22Rv1 (cell line): ENCODE results near the gene SYNDIG1.

ENCODE experiments used
- H3K27ac ChIP-seq: fragments of 450-650 bp; 2 replicates; pipeline ENCODE4 v1.5.1; 2017
- CTCF ChIP-seq: fragments of 450-650 bp; IDR thresholded peaks from 2 replicates; pipeline ENCODE4 v1.5.1; 2017; ENCODE audit warnings: mild to moderate bottlenecking
- ZFX ChIP-seq: fragments of 450-650 bp; IDR thresholded peaks from 2 replicates; pipeline ENCODE4 v1.6.1; 2017; ENCODE audit warnings: antibody characterized with exemption, borderline replicate concordance

The SYNDIG1 gene

GRCh38 chr20:24473435-24474223 lies 4.2 kb downstream of the SYNDIG1 start:
- TF ChIP-seq ZFX (no peak), CTCF (no peak)
- no peak overlapping the region for H3K27ac ChIP-seq

GRCh38 chr20:24477831-24478547 lies 8.6 kb downstream of the SYNDIG1 start:
- TF ChIP-seq ZFX, result no peak
- TF ChIP-seq CTCF, result no peak

GRCh38 chr20:24478584-24478983 lies 9.2 kb downstream of the SYNDIG1 start:
- TF ChIP-seq CTCF, result no peak
- TF ChIP-seq ZFX, result no peak
- no peak overlapping the region for H3K27ac ChIP-seq

More at GRCh38 chr20:24477831-24478547, 8.6 kb downstream of the SYNDIG1 start:
- no peak overlapping the region for H3K27ac ChIP-seq

- TF ChIP-seq ZFX (no peak), CTCF (no peak)
- no peak overlapping the region for H3K27ac ChIP-seq
These were observed 9.7 kb downstream of the SYNDIG1 start for GRCh38 chr20:24479106-24479505.

GRCh38 chr20:24479595-24479994 lies 10.2 kb downstream of the SYNDIG1 start:
- no peak overlapping the region for H3K27ac ChIP-seq
- no peak for TF ChIP-seq CTCF
- TF ChIP-seq ZFX, result no peak

GRCh38 chr20:24480509-24480908 lies 11.1 kb downstream of the SYNDIG1 start:
- no peak overlapping the region for H3K27ac ChIP-seq
- TF ChIP-seq CTCF (no peak), ZFX (no peak)

- no peak overlapping the region for H3K27ac ChIP-seq
- no peak for TF ChIP-seq ZFX
- TF ChIP-seq CTCF, result no peak
These were observed 11.7 kb downstream of the SYNDIG1 start for GRCh38 chr20:24481173-24481572.
